CD4-positive, alpha-beta T cell treated with Interleukin-17A for 1 hour (primary cell): ENCODE results near the gene PPP1R9A.
"Not testable (repeated sequence)": the region's sequence is repeated elsewhere in the genome, so short reads cannot be mapped to it uniquely, and the experiment has no call there.

Experiments used
- DNase-seq: peaks from one replicate; pipeline ENCODE4 v3.0.0-alpha.2; 2020

PPP1R9A gene

GRCh38 chr7:94980418-94981142 lies 73.2 kb downstream of the PPP1R9A start:
- DNase-seq = no peak

DNA sequence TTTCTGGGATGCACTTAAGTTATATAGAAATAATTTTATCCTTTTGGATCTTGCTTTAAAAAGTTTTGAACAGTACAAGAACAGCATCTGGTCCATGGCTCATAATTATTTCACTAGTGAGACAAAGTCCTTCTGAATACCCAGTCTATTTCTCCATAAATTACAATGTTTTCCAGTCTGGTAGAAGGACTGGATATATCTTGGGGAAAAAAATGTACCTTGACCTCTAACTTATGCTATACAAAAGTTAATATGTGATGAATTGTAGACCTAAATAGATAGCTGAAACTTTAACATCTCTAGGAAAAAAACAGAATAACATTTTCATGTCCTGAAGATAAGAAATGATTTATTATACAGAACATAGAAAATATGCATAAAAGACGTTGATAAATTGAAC lies 88.5 kb downstream of the PPP1R9A start:
- no peak for DNase-seq

DNA sequence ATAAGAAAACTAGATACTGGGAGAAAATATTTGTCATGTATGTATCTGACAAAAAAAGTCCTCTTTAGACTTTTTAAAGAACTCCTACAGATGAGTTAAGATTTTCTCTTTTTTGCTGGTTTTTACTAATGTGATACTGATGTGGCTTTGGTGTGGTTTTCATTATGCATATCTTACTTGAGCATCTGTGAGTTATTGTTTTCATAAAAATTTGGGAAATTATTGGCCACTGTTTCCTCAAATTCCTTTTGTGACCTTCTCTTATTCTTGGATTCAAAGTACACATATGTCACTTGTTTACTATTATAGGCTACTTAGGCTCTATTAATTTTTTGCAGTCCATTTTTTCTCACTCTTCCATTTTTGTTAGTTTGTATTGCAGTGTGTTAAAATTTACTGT lies 89.0 kb downstream of the PPP1R9A start:
- no peak for DNase-seq

- no peak for DNase-seq
These were observed 90.2 kb downstream of the PPP1R9A start for GRCh38 chr7:94997547-94997946.

DNA sequence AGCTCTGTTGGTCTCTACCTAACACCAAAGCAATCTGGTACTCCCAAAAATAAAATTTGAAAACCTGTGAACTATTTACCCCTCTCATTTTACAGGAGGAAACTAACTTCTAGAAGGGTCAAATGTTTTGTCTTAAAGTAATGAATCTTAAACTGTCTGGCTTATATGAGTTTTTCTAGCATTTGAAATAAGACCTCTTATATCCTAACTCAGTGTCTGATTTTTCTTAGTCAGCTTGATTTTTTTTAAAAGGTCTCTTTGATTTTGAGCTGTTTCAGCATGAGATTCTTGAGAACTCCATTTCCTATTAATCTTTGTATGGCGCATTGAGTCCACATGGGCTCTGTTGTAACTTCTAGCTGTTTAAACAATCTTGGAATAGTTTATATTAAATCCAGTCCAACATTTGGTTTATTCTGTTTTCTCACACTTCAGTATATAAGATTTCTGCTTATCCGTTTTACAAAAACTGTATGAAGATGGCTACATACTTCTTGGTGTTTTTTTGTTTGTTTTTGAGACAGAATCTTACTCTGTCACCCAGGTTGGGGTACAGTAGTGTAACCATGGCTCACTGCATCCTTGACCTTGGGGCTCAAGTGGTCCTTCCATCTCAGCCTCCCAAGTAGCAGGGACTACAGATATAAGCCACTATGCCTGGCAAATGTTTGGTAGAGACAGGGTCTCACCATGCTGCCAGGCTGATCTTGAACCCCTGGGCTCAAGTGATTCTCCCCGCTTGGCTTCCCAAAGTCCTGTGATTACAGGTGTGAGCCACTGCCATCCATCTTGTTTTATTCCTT lies 91.1 kb downstream of the PPP1R9A start:
- no peak for DNase-seq

GRCh38 chr7:94999069-94999351 lies 91.6 kb downstream of the PPP1R9A start:
- DNase-seq = no peak

DNA sequence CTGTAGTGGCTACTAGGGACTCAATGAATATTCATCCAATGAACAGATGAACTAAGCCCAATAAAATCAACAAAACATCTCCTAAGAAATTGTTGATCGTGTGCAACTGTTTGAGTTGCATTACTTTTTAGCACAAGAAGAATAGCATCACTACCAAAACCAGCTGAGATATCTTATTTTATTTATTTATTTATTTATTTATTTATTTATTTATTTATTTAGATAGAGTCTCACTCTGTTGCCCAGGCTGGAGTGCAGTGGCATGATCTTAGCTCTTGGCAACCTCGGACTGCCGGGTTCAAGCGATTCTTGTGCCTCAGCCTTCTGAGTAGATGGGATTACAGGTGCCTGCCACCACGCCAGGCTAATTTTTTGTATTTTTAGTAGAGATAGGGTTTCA lies 92.2 kb downstream of the PPP1R9A start:
- not testable (repeated sequence) for DNase-seq

- no peak for DNase-seq
These were observed 93.9 kb downstream of the PPP1R9A start for GRCh38 chr7:95001258-95001657.

- no peak for DNase-seq
These were observed 94.6 kb downstream of the PPP1R9A start for GRCh38 chr7:95001815-95002561.

DNA sequence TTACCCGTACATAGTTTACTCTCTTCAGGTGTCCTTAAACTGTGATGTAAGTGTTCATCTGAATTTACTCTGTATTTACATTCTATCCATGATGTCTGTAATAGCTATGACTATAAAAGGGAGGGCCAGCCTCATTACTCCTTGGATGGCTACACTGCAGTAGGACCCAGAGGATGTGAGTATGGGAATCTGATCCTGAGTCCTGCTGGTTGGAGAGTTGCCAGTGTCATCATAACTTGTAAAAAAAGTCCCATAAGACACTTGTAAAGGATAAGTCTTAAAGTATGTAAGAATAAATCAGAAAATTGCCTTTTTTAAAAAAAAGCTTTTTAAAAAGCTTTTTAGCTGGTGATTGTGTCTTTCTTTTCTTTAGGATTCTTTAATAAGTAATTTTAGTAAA lies 95.4 kb downstream of the PPP1R9A start:
- no peak for DNase-seq

GRCh38 chr7:95004618-95005247 lies 97.3 kb downstream of the PPP1R9A start:
- DNase-seq = no peak

DNA sequence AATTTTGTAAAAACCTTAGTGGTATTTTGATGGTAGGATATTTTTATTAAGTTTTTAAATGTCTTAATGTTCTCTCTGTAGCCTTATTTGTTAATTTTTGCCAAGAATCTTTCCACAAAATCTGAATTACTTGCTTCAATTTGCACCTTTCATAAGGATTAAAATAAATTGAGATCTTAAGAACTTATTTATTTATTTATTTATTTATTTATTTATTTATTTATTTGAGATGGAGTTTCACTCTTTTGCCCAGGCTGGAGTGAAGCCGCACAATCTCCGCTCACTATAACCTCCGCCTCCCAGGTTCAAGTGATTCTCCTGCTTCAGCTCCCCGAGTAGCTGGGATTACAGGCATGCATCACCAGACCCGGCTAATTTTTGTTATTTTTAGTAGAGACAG lies 98.6 kb downstream of the PPP1R9A start:
- DNase-seq = no peak

GRCh38 chr7:95008773-95009172 lies 101.4 kb downstream of the PPP1R9A start:
- DNase-seq = not testable (repeated sequence)

- no peak for DNase-seq
These were observed 103.9 kb downstream of the PPP1R9A start for GRCh38 chr7:95011146-95011928.

- no peak for DNase-seq
These were observed 104.6 kb downstream of the PPP1R9A start for GRCh38 chr7:95011995-95012394.

DNA sequence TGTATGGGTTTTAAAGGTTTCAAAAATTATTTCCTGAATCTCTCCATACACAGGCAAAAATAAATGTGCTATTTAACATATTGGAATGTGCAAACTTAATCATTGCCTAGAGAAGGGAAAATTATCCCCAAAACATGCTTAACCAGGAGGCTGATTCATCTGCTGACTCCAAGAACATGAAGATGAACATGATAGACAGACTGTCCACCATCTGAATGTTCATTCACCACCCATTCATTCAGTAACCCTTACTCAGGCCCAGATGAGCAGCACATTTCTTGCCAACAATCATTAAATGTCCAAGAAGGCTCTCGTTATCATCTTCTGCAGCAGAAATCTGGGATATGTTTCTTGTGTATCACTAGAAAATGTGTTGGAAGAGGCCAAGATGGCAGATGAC lies 110.6 kb downstream of the PPP1R9A start:
- no peak for DNase-seq

- DNase-seq = no peak
These were observed 118.6 kb downstream of the PPP1R9A start for GRCh38 chr7:95026018-95026417.

- no peak for DNase-seq
These were observed 119.2 kb downstream of the PPP1R9A start for GRCh38 chr7:95026421-95027072.

DNA sequence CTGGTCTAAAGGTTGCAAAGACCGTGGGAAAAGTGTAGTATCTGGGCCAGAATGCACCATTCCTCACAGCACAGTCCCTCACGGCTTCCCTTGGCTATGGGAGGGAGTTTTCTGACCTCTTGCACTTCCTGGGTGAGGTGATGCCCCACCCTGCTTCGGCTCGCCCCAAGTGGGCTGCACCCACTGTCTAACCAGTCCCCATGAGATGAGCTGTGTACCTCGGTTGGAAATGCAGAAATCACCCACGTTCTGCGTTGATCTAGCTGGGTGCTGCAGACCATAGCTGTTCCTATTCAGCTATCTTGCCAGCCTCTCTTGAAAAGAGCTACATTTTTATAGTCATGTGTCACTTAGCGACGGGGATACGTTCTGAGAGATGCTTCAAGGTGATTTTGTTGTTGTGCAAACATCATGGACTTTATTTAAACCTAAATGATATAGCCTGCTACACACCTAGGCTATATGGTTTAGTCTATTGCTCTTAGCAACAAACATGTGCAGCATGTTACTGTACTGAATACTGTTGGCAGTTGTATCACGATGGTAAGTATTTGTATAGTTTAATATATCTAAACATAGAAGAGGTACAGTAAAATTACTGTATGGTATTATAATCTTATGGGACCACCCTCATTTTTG lies 120.0 kb downstream of the PPP1R9A start:
- no peak for DNase-seq

- DNase-seq = no peak
These were observed 121.3 kb downstream of the PPP1R9A start for GRCh38 chr7:95028683-95029082.

DNA sequence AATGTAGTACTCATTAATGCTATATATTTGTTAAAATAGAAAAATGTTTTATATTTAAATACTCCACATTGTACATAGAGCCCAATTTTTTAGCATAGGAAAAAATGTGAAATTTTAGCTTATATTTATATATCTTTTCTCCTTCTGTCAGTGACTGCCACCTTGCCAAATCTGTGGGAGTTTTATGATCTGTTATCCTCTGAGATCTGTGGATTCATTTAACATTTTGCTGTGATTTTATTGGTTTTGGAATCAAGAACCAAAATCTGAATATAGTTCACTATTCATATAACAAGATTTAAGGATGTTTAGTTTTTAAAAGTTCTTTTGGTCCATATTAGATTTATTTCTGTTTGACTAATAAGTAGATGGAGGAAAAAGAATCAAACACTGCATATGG lies 127.9 kb downstream of the PPP1R9A start:
- DNase-seq = no peak

DNA sequence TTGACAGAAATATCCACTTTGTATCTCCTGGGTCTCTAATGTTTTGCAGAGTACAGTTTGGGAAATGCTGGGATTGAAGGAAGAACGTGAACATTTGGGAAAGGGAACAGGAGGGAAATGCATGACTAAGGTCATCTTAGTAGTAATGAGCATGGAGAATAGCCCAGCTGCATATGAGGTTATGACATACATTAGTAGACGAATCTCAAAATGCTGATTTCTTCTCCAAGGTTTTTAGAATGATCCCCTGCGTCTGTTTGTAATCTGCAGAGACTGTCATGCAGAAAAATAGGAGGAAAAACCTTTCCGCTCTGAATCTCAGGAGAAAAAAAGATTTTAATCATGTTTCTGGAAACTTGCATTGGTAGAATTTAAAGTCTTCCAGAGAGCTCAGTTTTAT lies 133.6 kb downstream of the PPP1R9A start:
- no peak for DNase-seq
